Natural killer cell (primary cell): ENCODE data around the gene CSTB. TPM values are rescaled to one million over a fixed set of nuclear protein-coding genes. Genes with fewer than 3 reads are reported as not detected.

Experiments
- ATAC-seq, 3 donors: fragments of 150-1000 bp in 2 of 3; fragments of 200-7000 bp in 1 of 3; cut with Tn5 transposase; 1 replicate in 1 of 3; 2 replicates in 2 of 3; pipeline ENCODE4 v1.10.0; 2021; ENCODE audit warnings: mild to moderate bottlenecking in 2 of 3, moderate library complexity in 2 of 3
- DNase-seq, 2 donors: peaks; one replicate each; pipeline versions ENCODE4 v3.0.0 to v3.0.0-alpha.2; 2013 to 2021; ENCODE audit warnings: mixed read lengths in 1 of 2
- H3K27ac ChIP-seq: one replicate; pipeline ENCODE4 v1.5.1; 2013; ENCODE audit warnings: mild to moderate bottlenecking, low read length
- H3K27me3 ChIP-seq: one replicate; pipeline ENCODE4 v1.6.1; 2013; ENCODE audit warnings: low read length; ENCODE audit not compliant: control insufficient read depth, insufficient read depth
- H3K36me3 ChIP-seq: one replicate; pipeline ENCODE4 v1.6.1; 2013; ENCODE audit warnings: low read length; ENCODE audit not compliant: control insufficient read depth, insufficient read depth
- H3K4me1 ChIP-seq: one replicate; pipeline ENCODE4 v1.6.1; 2013; ENCODE audit warnings: low read length; ENCODE audit not compliant: control insufficient read depth, insufficient read depth
- H3K4me3 ChIP-seq: one replicate; pipeline ENCODE4 v1.5.1; 2013; ENCODE audit warnings: low read length
- H3K9me3 ChIP-seq: one replicate; pipeline ENCODE4 v1.6.1; 2013; ENCODE audit warnings: low read length; ENCODE audit not compliant: control insufficient read depth, insufficient read depth
- H3K27ac Mint-ChIP-seq, 2 donors: one replicate each; pipeline ENCODE4 v1.8.0; 2022; ENCODE audit warnings: mild to moderate bottlenecking in 2 of 2, mixed read lengths in 2 of 2, moderate library complexity in 1 of 2
- H3K27me3 Mint-ChIP-seq, 2 donors: one replicate each; pipeline ENCODE4 v1.8.0; 2022; ENCODE audit warnings: low read depth in 2 of 2, mixed read lengths in 2 of 2
- H3K36me3 Mint-ChIP-seq: one replicate; pipeline ENCODE4 v1.8.0; 2022; ENCODE audit warnings: mixed read lengths
- H3K4me1 Mint-ChIP-seq, 2 donors: one replicate each; pipeline ENCODE4 v1.8.0; 2022; ENCODE audit warnings: mixed read lengths in 2 of 2
- H3K4me3 Mint-ChIP-seq: one replicate; pipeline ENCODE4 v1.8.0; 2022; ENCODE audit warnings: mild to moderate bottlenecking, moderate library complexity, mixed read lengths
- H3K9me3 Mint-ChIP-seq, 2 donors: one replicate each; pipeline ENCODE4 v1.8.0; 2022; ENCODE audit warnings: mixed read lengths in 2 of 2
- CTCF ChIP-seq: fragments of 200-600 bp; IDR thresholded peaks from one replicate; pipeline ENCODE4 v1.8.0; 2022; ENCODE audit warnings: antibody characterized with exemption
- WGBS: methylation state at CpG from one replicate; pipeline ENCODE4 v1.1.7; 2013; ENCODE audit warnings: missing lambda C conversion rate; ENCODE audit not compliant: insufficient coverage; 5-methylcytosine and 5-hydroxymethylcytosine counted together
- intact Hi-C: fragments of 100-400 bp; cut with micrococcal nuclease; formaldehyde crosslinking; loops from one replicate; pipeline ENCODE4 v1.14.2; 2022
- total RNA-seq, 4 donors: library from RNA; stranded (reverse); fragments of 120-200 nt in 1 of 4; gene quantifications; one replicate each; pipeline versions ENCODE4 v1.2.3 to v1.2.4, GENCODE V29; 2013 to 2022

The CSTB gene
- total RNA-seq, 3 donors from 2014 or later (not counting 1 experiment from before 2014, with no cell fraction given), result 18.5 to 23.1 (median 22.7) TPM

DNA sequence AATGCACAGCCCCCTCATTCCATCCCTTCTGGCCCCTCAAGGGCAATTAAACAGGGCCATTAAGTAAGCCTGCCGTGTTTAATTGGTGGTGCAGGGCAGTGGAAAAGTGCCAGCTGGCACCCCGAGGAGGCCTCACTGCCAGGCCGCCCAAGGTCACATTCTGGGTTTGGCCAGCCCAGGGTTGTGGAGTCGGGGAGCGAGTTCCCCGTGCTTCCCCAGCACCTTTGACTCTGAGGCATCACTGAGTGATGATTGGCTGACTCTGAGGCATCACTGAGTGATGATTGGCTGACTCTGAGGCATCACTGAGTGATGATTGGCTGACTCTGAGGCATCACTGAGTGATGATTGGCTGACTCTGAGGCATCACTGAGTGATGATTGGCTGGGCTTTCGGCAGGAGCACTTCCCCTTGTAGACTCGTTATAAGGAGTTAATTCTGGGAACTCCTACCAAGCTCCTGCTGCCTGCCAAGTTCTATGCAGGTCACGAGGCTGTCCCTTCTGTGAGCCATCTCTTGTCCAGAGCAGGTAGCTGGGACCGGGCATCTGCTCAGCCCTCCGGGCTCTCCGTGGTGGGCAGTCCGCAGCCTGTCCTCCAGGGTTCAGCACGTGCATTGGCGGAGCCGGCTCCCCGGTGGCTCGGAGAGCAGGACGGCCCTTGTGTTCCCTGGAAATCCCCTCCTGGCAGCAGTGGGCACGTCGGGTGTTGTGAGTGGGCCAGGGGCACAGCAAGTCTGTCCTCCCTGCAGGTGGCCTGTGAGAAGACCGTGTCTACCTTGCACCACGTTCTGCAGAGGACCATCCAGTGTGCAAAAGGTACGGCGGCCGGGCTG, 20.9 kb downstream of the CSTB start:
- Mint-ChIP-seq H3K9me3 (no peaks in the 10 kb centered on the region), H3K4me3 (no peak overlapping the region), H3K27me3 (no peaks in the 10 kb centered on the region), H3K36me3 (no peaks in the 10 kb centered on the region), H3K4me1 (no peaks in the 10 kb centered on the region), H3K27ac (no peak overlapping the region)
- H3K27ac ChIP-seq, result no peak overlapping the region
- no peak for TF ChIP-seq CTCF
- WGBS, result 95% methylated on average over 26 of the region's 26 CpGs
- intact Hi-C loops, result no loop called here
- H3K36me3 ChIP-seq, result peaks cover 50% of the 10 kb centered on the region
- ATAC-seq (no peak), DNase-seq (no peak)
- no peaks in the 10 kb centered on the region for H3K4me1 ChIP-seq
- H3K4me3 ChIP-seq, result no peak overlapping the region
- no peaks in the 10 kb centered on the region for H3K9me3 ChIP-seq
- no peaks in the 10 kb centered on the region for H3K27me3 ChIP-seq

DNA sequence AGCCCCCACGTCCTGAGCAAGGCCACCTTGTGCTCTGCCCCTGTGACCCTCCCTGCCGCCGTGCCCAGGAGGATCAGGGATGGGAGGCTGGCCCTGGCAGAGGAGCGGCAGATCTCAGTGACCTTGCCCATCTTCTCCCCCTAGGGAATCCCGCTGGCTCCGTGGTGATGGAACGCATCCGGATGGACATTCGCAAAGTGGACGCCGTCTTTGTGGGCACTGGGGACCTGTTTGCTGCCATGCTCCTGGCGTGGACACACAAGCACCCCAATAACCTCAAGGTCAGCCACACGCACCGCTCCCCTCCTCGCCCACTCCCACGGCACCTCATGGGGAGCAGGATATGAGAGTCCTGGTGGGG, 22.7 kb downstream of the CSTB start:
- H3K4me3 Mint-ChIP-seq, result no peak overlapping the region
- H3K4me1 Mint-ChIP-seq, result peaks cover 0 to 4% of the 10 kb centered on the region in 2 donors
- Histone ChIP-seq H3K36me3 (peaks cover 44% of the 10 kb centered on the region), H3K4me1 (peaks cover 7% of the 10 kb centered on the region), H3K4me3 (no peak overlapping the region), H3K27ac (no peak overlapping the region), H3K27me3 (no peaks in the 10 kb centered on the region), H3K9me3 (no peaks in the 10 kb centered on the region)
- WGBS, result 96% methylated on average over 16 of the region's 16 CpGs
- H3K9me3 Mint-ChIP-seq, result no peaks in the 10 kb centered on the region
- TF ChIP-seq CTCF, result no peak
- no peaks in the 10 kb centered on the region for H3K36me3 Mint-ChIP-seq
- no peak for ATAC-seq
- intact Hi-C loops, result no loop called here
- H3K27ac Mint-ChIP-seq, result no peak overlapping the region
- no peak for DNase-seq
- no peaks in the 10 kb centered on the region for H3K27me3 Mint-ChIP-seq

GRCh38 chr21:43752758-43753438, 23.2 kb downstream of the CSTB start:
- peaks cover 45% of the 10 kb centered on the region for H3K36me3 ChIP-seq

More at GRCh38 chr21:43752758-43753438, 23.2 kb downstream of the CSTB start:
- intact Hi-C loops, result no loop called here
- 97% methylated on average over 28 of the region's 28 CpGs for WGBS
- H3K4me1 Mint-ChIP-seq, result peaks cover 0 to 4% of the 10 kb centered on the region in 2 donors
- no peak overlapping the region for H3K4me3 ChIP-seq
- H3K4me3 Mint-ChIP-seq, result no peak overlapping the region
- no peak for TF ChIP-seq CTCF
- H3K4me1 ChIP-seq, result peaks cover 7% of the 10 kb centered on the region
- H3K27ac ChIP-seq, result no peak overlapping the region
- no peaks in the 10 kb centered on the region for H3K27me3 Mint-ChIP-seq
- no peak overlapping the region for H3K27ac Mint-ChIP-seq
- no peaks in the 10 kb centered on the region for H3K9me3 ChIP-seq
- no peak for DNase-seq
- no peaks in the 10 kb centered on the region for H3K36me3 Mint-ChIP-seq
- no peak for ATAC-seq
- no peaks in the 10 kb centered on the region for H3K9me3 Mint-ChIP-seq
- no peaks in the 10 kb centered on the region for H3K27me3 ChIP-seq
